Thyroid gland (tissue), 4 donors: Measurements from ENCODE around the gene IRF2.

Experiments used
- POLR2A ChIP-seq, 2 donors: fragments of 450-650 bp; IDR thresholded peaks; one replicate each; pipeline ENCODE4 v1.6.1; 2017; ENCODE audit warnings: antibody characterized with exemption in 2 of 2, mild to moderate bottlenecking in 2 of 2, moderate library complexity in 1 of 2
- TF ChIP-seq, protein P1 (sequence below), 6 experiments: fragments of 200-600 bp in 3 of 6; fragments of 450-650 bp in 3 of 6; sonication (generic) in 3 of 6; IDR thresholded peaks; one replicate each; pipeline ENCODE4 v1.5.1; 2016 to 2019; ENCODE audit warnings: antibody characterized with exemption in 6 of 6, mild to moderate bottlenecking in 2 of 6, inconsistent platforms in 1 of 6, moderate library complexity in 1 of 6

DNA sequence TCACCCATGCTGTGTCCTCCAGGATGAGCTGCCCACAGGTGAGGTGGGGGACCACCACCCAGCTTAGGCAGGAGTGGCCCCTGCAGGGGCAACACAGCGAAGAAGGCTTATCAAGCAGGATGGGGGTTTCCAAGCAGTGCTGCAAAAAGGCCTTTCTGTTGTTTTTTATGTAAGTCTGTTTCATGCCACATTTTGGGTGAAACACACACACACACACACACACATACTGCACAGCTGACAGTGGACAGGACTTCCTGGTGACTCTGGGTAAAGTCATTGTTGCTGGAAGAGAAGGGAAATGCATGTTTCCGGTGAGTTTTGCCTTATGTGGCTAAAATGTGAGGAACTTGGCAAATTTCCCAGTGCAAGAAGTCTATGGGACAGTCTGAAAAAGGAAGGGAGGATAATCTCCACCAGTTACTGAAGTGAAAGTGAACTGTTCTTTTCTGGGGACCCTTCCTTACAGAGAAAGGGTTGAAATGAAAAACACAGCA lies 119.2 kb downstream of the IRF2 start:
- TF ChIP-seq, protein P1, sequence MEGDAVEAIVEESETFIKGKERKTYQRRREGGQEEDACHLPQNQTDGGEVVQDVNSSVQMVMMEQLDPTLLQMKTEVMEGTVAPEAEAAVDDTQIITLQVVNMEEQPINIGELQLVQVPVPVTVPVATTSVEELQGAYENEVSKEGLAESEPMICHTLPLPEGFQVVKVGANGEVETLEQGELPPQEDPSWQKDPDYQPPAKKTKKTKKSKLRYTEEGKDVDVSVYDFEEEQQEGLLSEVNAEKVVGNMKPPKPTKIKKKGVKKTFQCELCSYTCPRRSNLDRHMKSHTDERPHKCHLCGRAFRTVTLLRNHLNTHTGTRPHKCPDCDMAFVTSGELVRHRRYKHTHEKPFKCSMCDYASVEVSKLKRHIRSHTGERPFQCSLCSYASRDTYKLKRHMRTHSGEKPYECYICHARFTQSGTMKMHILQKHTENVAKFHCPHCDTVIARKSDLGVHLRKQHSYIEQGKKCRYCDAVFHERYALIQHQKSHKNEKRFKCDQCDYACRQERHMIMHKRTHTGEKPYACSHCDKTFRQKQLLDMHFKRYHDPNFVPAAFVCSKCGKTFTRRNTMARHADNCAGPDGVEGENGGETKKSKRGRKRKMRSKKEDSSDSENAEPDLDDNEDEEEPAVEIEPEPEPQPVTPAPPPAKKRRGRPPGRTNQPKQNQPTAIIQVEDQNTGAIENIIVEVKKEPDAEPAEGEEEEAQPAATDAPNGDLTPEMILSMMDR (IDR thresholded peaks at IDR 0.05) = no peak
- TF ChIP-seq POLR2A (IDR thresholded peaks at IDR 0.05) = no peak
